Measurements from ENCODE around the gene CFAP97.

- TF ChIP-seq POLR2AphosphoS5 (IDR thresholded peaks at IDR 0.05; ENCODE audit: low read depth), result no peak
- TF ChIP-seq CTCF (IDR thresholded peaks at IDR 0.05; ENCODE audit: insufficient read depth, low read length), result no peak
Measured at GRCh38 chr4:185235843-185236503, 32.2 kb upstream of the CFAP97 start.

Data from HL-60 (cell line).